Mammary microvascular endothelial cell (primary cell): ENCODE measurements around the gene CDKL5. TPM values are rescaled to one million over a fixed set of nuclear protein-coding genes. Genes with fewer than 3 reads are reported as not detected.

Experiments used
- total RNA-seq: library from RNA; depleted of rRNA; stranded (reverse); fragments of >200 nt; gene quantifications from 2 replicates; pipeline ENCODE4 v1.2.3, GENCODE V29; 2015

Gene CDKL5
- total RNA-seq, result 1.5 and 1.9 TPM in 2 replicates

GRCh38 chrX:18425199-18426003, at the start of gene CDKL5:
CDKL5 (plus strand) TSS chrX:18425608; CDS start chrX:18507097, 81,489 bp downstream.

GRCh38 chrX:18672008-18672407, 246.6 kb downstream of the CDKL5 start, which contains the start of gene RS1:
RS1 (minus strand) TSS chrX:18672108; CDS start chrX:18672068, 40 bp downstream.

Other genes with a start within 250 kb of the CDKL5 start
- not detected in 2 replicates for gene BEND2, start 204.7 kb upstream of the CDKL5 start, total RNA-seq
- gene SCML2, start 70.9 kb upstream of the CDKL5 start, total RNA-seq, result 1.1 and 1.6 TPM in 2 replicates
- gene RS1, start 246.5 kb downstream of the CDKL5 start, total RNA-seq, result not detected in 2 replicates